Activated naive CD8-positive, alpha-beta T cell (primary cell): ENCODE measurements around the gene ZNF524.

Experiments used
- H3K27ac Mint-ChIP-seq: one replicate; pipeline ENCODE4 v1.8.0; 2021; ENCODE audit warnings: mixed read lengths
- H3K27me3 Mint-ChIP-seq: one replicate; pipeline ENCODE4 v1.8.0; 2021; ENCODE audit warnings: mixed read lengths
- H3K36me3 Mint-ChIP-seq: one replicate; pipeline ENCODE4 v1.8.0; 2021; ENCODE audit warnings: mixed read lengths
- H3K4me1 Mint-ChIP-seq: one replicate; pipeline ENCODE4 v1.8.0; 2021; ENCODE audit warnings: low read depth, mixed read lengths
- H3K4me3 Mint-ChIP-seq: one replicate; pipeline ENCODE4 v1.8.0; 2021; ENCODE audit warnings: mild to moderate bottlenecking, mixed read lengths
- H3K9me3 Mint-ChIP-seq: one replicate; pipeline ENCODE4 v1.8.0; 2021; ENCODE audit warnings: low read depth, mixed read lengths

ZNF524 gene

GRCh38 chr19:55590617-55591016 lies 9.5 kb upstream of the ZNF524 start:
- Mint-ChIP-seq H3K9me3 (no peaks in the 10 kb centered on the region), H3K27ac (no peak overlapping the region), H3K27me3 (no peaks in the 10 kb centered on the region), H3K36me3 (peaks cover 15% of the 10 kb centered on the region), H3K4me3 (no peak overlapping the region), H3K4me1 (peaks cover 27% of the 10 kb centered on the region)

- H3K27me3 Mint-ChIP-seq, result no peaks in the 10 kb centered on the region
- no peak overlapping the region for H3K27ac Mint-ChIP-seq
- no peak overlapping the region for H3K4me3 Mint-ChIP-seq
- peaks cover 18% of the 10 kb centered on the region for H3K36me3 Mint-ChIP-seq
- no peaks in the 10 kb centered on the region for H3K9me3 Mint-ChIP-seq
- peaks cover 22% of the 10 kb centered on the region for H3K4me1 Mint-ChIP-seq
These were observed 8.5 kb upstream of the ZNF524 start for GRCh38 chr19:55591555-55591954.

DNA sequence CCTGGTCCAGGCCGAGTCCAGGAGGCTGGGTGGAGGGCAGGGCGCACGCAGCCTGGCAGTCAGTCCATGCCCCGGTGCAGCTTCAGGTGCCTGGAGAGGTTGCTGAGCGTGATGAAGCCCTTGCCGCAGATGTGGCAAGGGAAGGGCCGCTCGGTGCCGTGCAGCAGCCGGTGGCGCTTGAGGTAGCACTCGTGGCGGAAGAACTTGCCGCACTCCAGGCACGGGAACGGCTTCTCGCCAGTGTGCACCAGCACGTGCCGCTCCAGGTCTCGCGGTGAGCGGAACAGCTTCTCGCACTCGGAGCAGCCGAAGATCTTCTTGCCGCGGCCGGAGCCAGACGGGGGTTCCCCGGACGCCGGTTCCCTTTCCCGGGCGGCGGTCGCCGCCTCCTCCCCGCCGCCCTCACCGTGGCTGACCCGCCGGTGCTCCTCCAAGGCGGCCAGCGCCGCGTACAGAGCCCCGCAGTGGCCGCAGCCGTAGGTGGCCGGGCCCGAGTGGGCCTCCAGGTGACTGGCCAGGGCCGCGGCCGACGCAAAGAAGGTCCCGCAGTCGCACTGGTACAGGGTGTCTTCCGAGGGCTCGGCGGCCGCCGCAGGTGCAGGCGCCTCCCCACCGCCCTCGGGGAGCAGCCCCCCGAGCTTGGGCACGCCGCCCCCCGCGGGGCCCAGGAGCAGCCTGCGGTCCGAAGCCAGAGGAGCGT lies 7.5 kb upstream of the ZNF524 start:
- Mint-ChIP-seq H3K4me1 (peaks cover 13% of the 10 kb centered on the region), H3K4me3 (no peak overlapping the region), H3K9me3 (no peaks in the 10 kb centered on the region), H3K27ac (no peak overlapping the region), H3K36me3 (peaks cover 21% of the 10 kb centered on the region), H3K27me3 (no peaks in the 10 kb centered on the region)

GRCh38 chr19:55593096-55593772 lies 6.9 kb upstream of the ZNF524 start:
- no peaks in the 10 kb centered on the region for H3K27me3 Mint-ChIP-seq
- H3K4me1 Mint-ChIP-seq, result peaks cover 12% of the 10 kb centered on the region
- H3K4me3 Mint-ChIP-seq, result no peak overlapping the region
- no peak overlapping the region for H3K27ac Mint-ChIP-seq
- H3K36me3 Mint-ChIP-seq, result peaks cover 23% of the 10 kb centered on the region
- no peaks in the 10 kb centered on the region for H3K9me3 Mint-ChIP-seq

DNA sequence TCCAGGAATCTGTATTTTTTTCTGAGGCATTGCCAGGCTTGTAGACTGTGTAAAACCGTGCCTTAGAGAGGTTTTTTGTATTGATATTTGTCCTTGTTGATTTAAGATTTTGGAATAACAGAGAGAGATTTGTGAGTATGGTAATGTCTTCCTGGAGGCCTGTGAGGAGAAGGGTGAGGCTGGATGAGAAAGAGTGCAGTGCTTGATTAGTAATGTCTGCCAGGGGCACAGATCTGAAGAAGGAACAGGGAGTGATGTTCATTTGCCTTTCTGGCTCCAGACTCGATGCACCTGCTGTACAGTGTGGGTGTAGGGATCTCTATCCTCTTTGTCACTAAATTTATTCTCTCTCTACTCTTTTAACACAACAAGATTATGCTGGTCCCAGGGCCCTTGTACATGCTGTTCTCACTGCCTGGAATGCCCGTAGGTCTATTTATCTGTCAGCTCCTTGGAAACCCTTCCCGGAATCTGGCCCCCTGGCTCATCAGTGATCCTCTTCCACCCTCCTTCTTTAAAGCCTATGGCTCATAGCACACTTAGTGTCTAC lies 5.0 kb upstream of the ZNF524 start:
- no peaks in the 10 kb centered on the region for H3K9me3 Mint-ChIP-seq
- H3K4me3 Mint-ChIP-seq, result no peak overlapping the region
- H3K27ac Mint-ChIP-seq, result peak overlapping the region; percentile 61
- peaks cover 10% of the 10 kb centered on the region for H3K4me1 Mint-ChIP-seq
- no peaks in the 10 kb centered on the region for H3K27me3 Mint-ChIP-seq
- peaks cover 25% of the 10 kb centered on the region for H3K36me3 Mint-ChIP-seq

GRCh38 chr19:55596304-55596703 lies 3.8 kb upstream of the ZNF524 start:
- H3K4me3 Mint-ChIP-seq, result no peak overlapping the region
- H3K9me3 Mint-ChIP-seq, result no peaks in the 10 kb centered on the region
- H3K27me3 Mint-ChIP-seq, result no peaks in the 10 kb centered on the region
- peaks cover 14% of the 10 kb centered on the region for H3K4me1 Mint-ChIP-seq
- no peak overlapping the region for H3K27ac Mint-ChIP-seq
- peaks cover 24% of the 10 kb centered on the region for H3K36me3 Mint-ChIP-seq

GRCh38 chr19:55597501-55597921 lies 2.6 kb upstream of the ZNF524 start:
- H3K27ac Mint-ChIP-seq, result no peak overlapping the region
- no peak overlapping the region for H3K4me3 Mint-ChIP-seq
- H3K36me3 Mint-ChIP-seq, result peaks cover 20% of the 10 kb centered on the region
- H3K27me3 Mint-ChIP-seq, result no peaks in the 10 kb centered on the region
- no peaks in the 10 kb centered on the region for H3K9me3 Mint-ChIP-seq
- peaks cover 18% of the 10 kb centered on the region for H3K4me1 Mint-ChIP-seq

GRCh38 chr19:55598034-55598433 lies 2.1 kb upstream of the ZNF524 start:
- Mint-ChIP-seq H3K9me3 (no peaks in the 10 kb centered on the region), H3K27me3 (no peaks in the 10 kb centered on the region), H3K27ac (no peak overlapping the region), H3K36me3 (peaks cover 20% of the 10 kb centered on the region), H3K4me3 (no peak overlapping the region), H3K4me1 (peaks cover 18% of the 10 kb centered on the region)

DNA sequence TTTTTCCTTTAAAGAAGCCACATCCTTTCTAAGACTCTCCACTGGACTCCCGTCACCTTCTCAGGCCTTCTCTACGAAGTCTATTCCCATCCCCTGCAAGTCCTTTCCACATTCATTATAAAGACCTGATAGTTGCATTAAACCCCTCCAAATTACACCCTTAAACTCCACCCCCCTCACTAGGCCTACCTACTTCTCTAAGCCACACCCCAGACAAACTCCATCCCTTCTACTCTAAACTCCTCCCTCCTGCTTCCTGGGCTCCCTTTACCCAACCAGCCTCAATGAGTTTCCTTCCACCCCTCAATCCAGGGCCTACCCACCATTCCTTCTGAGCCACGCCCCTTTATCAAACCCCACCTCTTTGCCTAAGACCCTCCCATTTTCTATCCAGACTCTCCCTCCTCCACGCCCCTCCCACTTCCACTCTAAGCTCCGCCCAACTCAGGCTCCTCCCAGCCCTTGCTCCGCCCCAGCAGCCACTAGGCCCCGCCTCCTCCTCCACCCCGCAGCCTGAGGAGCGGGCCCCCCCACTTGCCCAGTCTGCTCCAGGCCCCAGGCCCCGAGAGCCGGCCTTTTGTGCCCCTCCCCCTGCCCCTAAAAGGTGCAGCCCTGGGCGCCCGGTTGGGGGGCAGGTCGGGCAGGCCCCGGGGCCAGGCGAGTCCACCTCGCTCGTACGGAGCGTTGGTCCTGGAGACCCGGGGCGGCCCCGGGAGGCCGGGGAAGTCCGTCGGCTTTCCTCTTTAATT lies 1.2 kb upstream of the ZNF524 start:
- H3K9me3 Mint-ChIP-seq, result no peaks in the 10 kb centered on the region
- H3K27me3 Mint-ChIP-seq, result no peaks in the 10 kb centered on the region
- H3K27ac Mint-ChIP-seq, result peak overlapping the region; percentile 100
- peak overlapping the region; percentile 99 for H3K4me3 Mint-ChIP-seq
- H3K4me1 Mint-ChIP-seq, result peaks cover 23% of the 10 kb centered on the region
- H3K36me3 Mint-ChIP-seq, result peaks cover 20% of the 10 kb centered on the region

- peak within 1 kb of the TSS; percentile 100 for H3K27ac Mint-ChIP-seq
- H3K4me1 Mint-ChIP-seq, result peaks cover 25% of the 10 kb centered on the region
- peak within 1 kb of the TSS; percentile 99 for H3K4me3 Mint-ChIP-seq
- H3K27me3 Mint-ChIP-seq, result no peaks in the 10 kb centered on the region
- H3K9me3 Mint-ChIP-seq, result no peaks in the 10 kb centered on the region
- H3K36me3 Mint-ChIP-seq, result peaks cover 20% of the 10 kb centered on the region
These were observed 633 bp upstream of the ZNF524 start, which contains the start of gene FIZ1 for GRCh38 chr19:55599468-55599841. TSS of gene FIZ1 (minus strand) at chr19:55599517. CDS start at chr19:55597865, 1,652 bp downstream.

GRCh38 chr19:55600662-55601028 lies 557 bp downstream of the ZNF524 start:
- Mint-ChIP-seq H3K27ac (peak overlapping the region; percentile 81), H3K36me3 (peaks cover 10% of the 10 kb centered on the region), H3K9me3 (no peaks in the 10 kb centered on the region), H3K4me3 (peak overlapping the region; percentile 87), H3K4me1 (peaks cover 27% of the 10 kb centered on the region), H3K27me3 (no peaks in the 10 kb centered on the region)

DNA sequence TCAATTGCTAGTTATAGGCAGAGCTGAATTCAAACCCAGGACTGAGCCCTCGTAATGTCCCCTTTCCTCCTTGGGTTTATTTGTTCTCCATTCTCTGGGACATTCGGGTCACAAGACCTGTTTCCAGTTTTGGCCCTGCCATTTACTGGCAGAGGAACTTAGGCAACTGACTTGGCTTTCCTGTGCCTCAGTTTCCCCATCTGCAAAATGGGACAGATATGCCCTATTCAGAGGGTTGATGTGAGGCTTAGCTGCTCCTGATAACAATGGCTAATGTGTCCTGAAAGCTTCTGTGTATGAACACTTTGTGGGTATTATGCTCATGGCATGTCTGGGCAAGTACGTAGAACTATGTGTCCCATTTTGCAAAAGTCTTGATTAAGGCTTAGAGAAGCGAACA lies 996 bp downstream of the ZNF524 start:
- H3K36me3 Mint-ChIP-seq, result peaks cover 8% of the 10 kb centered on the region
- peak overlapping the region; percentile 81 for H3K27ac Mint-ChIP-seq

GRCh38 chr19:55602104-55603001 lies 2.3 kb downstream of the ZNF524 start:
- Mint-ChIP-seq H3K4me3 (no peak overlapping the region), H3K9me3 (no peaks in the 10 kb centered on the region), H3K36me3 (peaks cover 4% of the 10 kb centered on the region), H3K27me3 (no peaks in the 10 kb centered on the region), H3K4me1 (peaks cover 38% of the 10 kb centered on the region), H3K27ac (no peak overlapping the region)

More for the DNA sequence above, 996 bp downstream of the ZNF524 start:
- peaks cover 28% of the 10 kb centered on the region for H3K4me1 Mint-ChIP-seq
- no peaks in the 10 kb centered on the region for H3K27me3 Mint-ChIP-seq
- H3K4me3 Mint-ChIP-seq, result peak overlapping the region; percentile 87
- H3K9me3 Mint-ChIP-seq, result no peaks in the 10 kb centered on the region

GRCh38 chr19:55603115-55603514 lies 3.0 kb downstream of the ZNF524 start:
- H3K36me3 Mint-ChIP-seq, result peaks cover 4% of the 10 kb centered on the region
- no peaks in the 10 kb centered on the region for H3K27me3 Mint-ChIP-seq
- no peak overlapping the region for H3K27ac Mint-ChIP-seq
- H3K4me1 Mint-ChIP-seq, result peaks cover 46% of the 10 kb centered on the region
- no peaks in the 10 kb centered on the region for H3K9me3 Mint-ChIP-seq
- peak overlapping the region; percentile 46 for H3K4me3 Mint-ChIP-seq
